ENCODE data around the gene GRK7. TPM values are rescaled to one million over a fixed set of nuclear protein-coding genes. Genes with fewer than 3 reads are reported as not detected.

Gene GRK7
- total and polyA plus RNA-seq, 2 experiments from 2014 or later, result not detected

- H3K27me3 ChIP-seq (replicated peaks; ENCODE audit: insufficient read depth), result no peaks in the 10 kb centered on the region
- no peak for DNase-seq
- no peak overlapping the region for H2AFZ ChIP-seq
- in situ Hi-C loops (cut with MboI), result no loop called here
- H3K36me3 ChIP-seq (ENCODE audit: low read depth), result no peaks in the 10 kb centered on the region
- H3K4me1 ChIP-seq (ENCODE audit: insufficient read depth), result no peaks in the 10 kb centered on the region
- H3K27ac ChIP-seq, result no peak overlapping the region
- H3K9ac ChIP-seq, result no peak overlapping the region
- no peaks in the 10 kb centered on the region for H3K9me3 ChIP-seq (ENCODE audit: low read depth)
- TF ChIP-seq EZH2phosphoT487 (IDR thresholded peaks at IDR 0.05; ENCODE audit: insufficient read depth, low read depth) (no peak), EZH2 (IDR thresholded peaks at IDR 0.05; ENCODE audit: insufficient read depth, poor library complexity, severe bottlenecking) (no peak)
- no peak overlapping the region for H3K4me3 ChIP-seq
- no peak overlapping the region for H3K4me2 ChIP-seq (ENCODE audit: unreplicated experiment)
- no peaks in the 10 kb centered on the region for H3K9me2 ChIP-seq (ENCODE audit: insufficient read depth)
- no peaks in the 10 kb centered on the region for H3F3A ChIP-seq (ENCODE audit: insufficient read depth)
- H3K79me2 ChIP-seq (ENCODE audit: insufficient read depth), result no peaks in the 10 kb centered on the region
- H4K20me1 ChIP-seq (ENCODE audit: insufficient read depth), result no peaks in the 10 kb centered on the region
These were observed 40.0 kb upstream of the GRK7 start for GRCh38 chr3:141723255-141723654.

- H3K27me3 ChIP-seq (replicated peaks; ENCODE audit: insufficient read depth), result no peaks in the 10 kb centered on the region
- no peak for DNase-seq
- H3K4me2 ChIP-seq (ENCODE audit: unreplicated experiment), result no peak overlapping the region
- H3F3A ChIP-seq (ENCODE audit: insufficient read depth), result no peaks in the 10 kb centered on the region
- no peaks in the 10 kb centered on the region for H4K20me1 ChIP-seq (ENCODE audit: insufficient read depth)
- no peaks in the 10 kb centered on the region for H3K79me2 ChIP-seq (ENCODE audit: insufficient read depth)
- H3K36me3 ChIP-seq (ENCODE audit: low read depth), result no peaks in the 10 kb centered on the region
- H3K9me2 ChIP-seq (ENCODE audit: insufficient read depth), result no peaks in the 10 kb centered on the region
- in situ Hi-C loops (cut with MboI), result no loop called here
- 91 to 100% methylated on average over 1 of the region's 1 CpG for WGBS, 2 experiments (ENCODE audit: low coverage in 1 of 2, low lambda C conversion rate in 2 of 2, missing lambda C conversion rate in 2 of 2)
- no peaks in the 10 kb centered on the region for H3K9me3 ChIP-seq (ENCODE audit: low read depth)
- no peaks in the 10 kb centered on the region for H3K4me1 ChIP-seq (ENCODE audit: insufficient read depth)
- H3K27ac ChIP-seq, result no peak overlapping the region
- no peak overlapping the region for H3K9ac ChIP-seq
- no peak overlapping the region for H3K4me3 ChIP-seq
- TF ChIP-seq EZH2 (IDR thresholded peaks at IDR 0.05; ENCODE audit: insufficient read depth, poor library complexity, severe bottlenecking) (no peak), EZH2phosphoT487 (IDR thresholded peaks at IDR 0.05; ENCODE audit: insufficient read depth, low read depth) (no peak)
- H2AFZ ChIP-seq, result no peak overlapping the region
These were observed 39.0 kb upstream of the GRK7 start for GRCh38 chr3:141724186-141724585.

- Histone ChIP-seq H3K36me3 (ENCODE audit: low read depth) (no peaks in the 10 kb centered on the region), H3K27ac (no peak overlapping the region), H3K4me3 (no peak overlapping the region), H3K27me3 (replicated peaks; ENCODE audit: insufficient read depth) (no peaks in the 10 kb centered on the region), H2AFZ (no peak overlapping the region), H4K20me1 (ENCODE audit: insufficient read depth) (no peaks in the 10 kb centered on the region), H3K79me2 (ENCODE audit: insufficient read depth) (no peaks in the 10 kb centered on the region), H3K4me1 (ENCODE audit: insufficient read depth) (no peaks in the 10 kb centered on the region), H3F3A (ENCODE audit: insufficient read depth) (no peaks in the 10 kb centered on the region), H3K9me3 (ENCODE audit: low read depth) (no peaks in the 10 kb centered on the region), H3K4me2 (ENCODE audit: unreplicated experiment) (no peak overlapping the region), H3K9ac (no peak overlapping the region), H3K9me2 (ENCODE audit: insufficient read depth) (no peaks in the 10 kb centered on the region)
- no peak for DNase-seq
- no peak for TF ChIP-seq EZH2 (IDR thresholded peaks at IDR 0.05; ENCODE audit: insufficient read depth, poor library complexity, severe bottlenecking)
- TF ChIP-seq EZH2phosphoT487 (IDR thresholded peaks at IDR 0.05; ENCODE audit: insufficient read depth, low read depth), result no peak
- 89 to 95% methylated on average over 4 of the region's 4 CpGs for WGBS, 2 experiments (ENCODE audit: low coverage in 1 of 2, low lambda C conversion rate in 2 of 2, missing lambda C conversion rate in 2 of 2)
- in situ Hi-C loops (cut with MboI), result no loop called here
These were observed 38.2 kb upstream of the GRK7 start for GRCh38 chr3:141725036-141725435.

GRCh38 chr3:141726483-141726882 is 36.7 kb upstream of the GRK7 start:
- H3K4me2 ChIP-seq (ENCODE audit: unreplicated experiment), result no peak overlapping the region
- no peaks in the 10 kb centered on the region for H3K9me2 ChIP-seq (ENCODE audit: insufficient read depth)
- no peak overlapping the region for H3K27ac ChIP-seq
- no peak overlapping the region for H2AFZ ChIP-seq
- H3K9ac ChIP-seq, result no peak overlapping the region
- DNase-seq, result no peak
- no peaks in the 10 kb centered on the region for H3K9me3 ChIP-seq (ENCODE audit: low read depth)
- no peaks in the 10 kb centered on the region for H3K79me2 ChIP-seq (ENCODE audit: insufficient read depth)
- in situ Hi-C loops (cut with MboI), result no loop called here
- no peaks in the 10 kb centered on the region for H3K36me3 ChIP-seq (ENCODE audit: low read depth)
- no peaks in the 10 kb centered on the region for H3F3A ChIP-seq (ENCODE audit: insufficient read depth)
- TF ChIP-seq EZH2phosphoT487 (IDR thresholded peaks at IDR 0.05; ENCODE audit: insufficient read depth, low read depth) (no peak), EZH2 (IDR thresholded peaks at IDR 0.05; ENCODE audit: insufficient read depth, poor library complexity, severe bottlenecking) (no peak)
- H4K20me1 ChIP-seq (ENCODE audit: insufficient read depth), result no peaks in the 10 kb centered on the region
- 0 to 12% methylated on average over 1 of the region's 1 CpG for WGBS, 2 experiments (ENCODE audit: low coverage in 1 of 2, low lambda C conversion rate in 2 of 2, missing lambda C conversion rate in 2 of 2)
- H3K4me1 ChIP-seq (ENCODE audit: insufficient read depth), result no peaks in the 10 kb centered on the region
- no peaks in the 10 kb centered on the region for H3K27me3 ChIP-seq (replicated peaks; ENCODE audit: insufficient read depth)
- H3K4me3 ChIP-seq, result no peak overlapping the region

- Histone ChIP-seq H3K9me3 (ENCODE audit: low read depth) (no peaks in the 10 kb centered on the region), H3K79me2 (ENCODE audit: insufficient read depth) (no peaks in the 10 kb centered on the region), H3K36me3 (ENCODE audit: low read depth) (no peaks in the 10 kb centered on the region), H3K4me3 (no peak overlapping the region), H3K9me2 (ENCODE audit: insufficient read depth) (no peaks in the 10 kb centered on the region), H3K4me2 (ENCODE audit: unreplicated experiment) (no peak overlapping the region), H2AFZ (no peak overlapping the region), H3K4me1 (ENCODE audit: insufficient read depth) (no peaks in the 10 kb centered on the region), H3K27me3 (replicated peaks; ENCODE audit: insufficient read depth) (no peaks in the 10 kb centered on the region), H3K9ac (no peak overlapping the region), H3F3A (ENCODE audit: insufficient read depth) (no peaks in the 10 kb centered on the region), H4K20me1 (ENCODE audit: insufficient read depth) (no peaks in the 10 kb centered on the region), H3K27ac (no peak overlapping the region)
- TF ChIP-seq EZH2 (IDR thresholded peaks at IDR 0.05; ENCODE audit: insufficient read depth, poor library complexity, severe bottlenecking), result no peak
- no peak for TF ChIP-seq EZH2phosphoT487 (IDR thresholded peaks at IDR 0.05; ENCODE audit: insufficient read depth, low read depth)
- in situ Hi-C loops (cut with MboI), result no loop called here
- DNase-seq, result no peak
- WGBS, 2 experiments (ENCODE audit: low coverage in 1 of 2, low lambda C conversion rate in 2 of 2, missing lambda C conversion rate in 2 of 2), result 75 to 76% methylated on average over 5 of the region's 5 CpGs
These were observed 34.8 kb upstream of the GRK7 start for GRCh38 chr3:141728355-141728892.
